NCI-H526 treated with DMSO at 0.1 percent for 48 hours (cell line): Measurements from ENCODE around the gene PRDM16.

ENCODE experiments used
- DNase-seq: peaks from one replicate; lab custom pipeline; 2025; lab: John Stamatoyannopoulos, UW

PRDM16 gene

DNA sequence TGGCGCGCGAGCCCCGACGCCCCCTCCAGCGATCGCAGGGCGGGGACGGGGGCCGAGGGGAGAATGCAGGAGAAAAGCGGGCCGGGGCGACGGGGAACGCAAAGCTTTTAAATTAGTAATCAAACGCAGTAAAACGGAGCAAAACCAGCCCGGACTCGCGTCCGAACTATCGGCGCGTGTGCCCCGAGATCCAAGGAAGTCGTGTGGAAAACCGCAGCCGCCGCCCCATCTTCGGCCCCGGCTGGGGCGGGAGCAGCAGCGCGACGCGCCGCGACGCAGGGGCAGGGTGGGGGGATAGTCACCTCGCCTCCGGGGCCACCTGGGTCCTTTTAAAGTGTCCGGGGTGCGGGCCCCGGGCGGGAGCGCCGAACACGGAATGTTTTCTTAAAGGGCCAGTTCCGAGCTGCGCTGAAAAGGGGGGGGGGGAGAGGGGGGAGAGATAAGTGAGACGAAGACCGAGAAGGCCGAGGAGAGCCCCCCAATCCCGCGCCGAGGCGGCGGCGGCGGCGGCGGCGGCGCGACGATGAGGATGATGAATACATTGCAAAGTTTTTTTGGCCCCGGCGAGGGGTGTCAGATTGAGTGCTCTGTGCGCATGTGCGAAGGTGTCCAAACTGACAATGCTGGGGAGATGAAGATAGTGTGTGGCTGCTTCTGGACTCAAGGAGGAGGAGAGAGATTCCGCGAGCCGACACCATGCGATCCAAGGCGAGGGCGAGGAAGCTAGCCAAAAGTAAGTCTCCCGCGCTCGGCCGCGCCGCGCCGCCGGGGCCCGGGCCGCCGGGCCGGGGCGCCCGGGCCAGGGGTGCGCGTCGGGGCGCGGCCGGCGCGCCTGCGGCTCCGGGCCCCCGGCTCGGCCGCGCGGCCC, at the start of gene PRDM16:
TSS of gene PRDM16 (plus strand) at position 640 of the 868 bp plus-strand sequence. CDS start at position 697, 57 bp downstream.
- DNase-seq = no peak

DNA sequence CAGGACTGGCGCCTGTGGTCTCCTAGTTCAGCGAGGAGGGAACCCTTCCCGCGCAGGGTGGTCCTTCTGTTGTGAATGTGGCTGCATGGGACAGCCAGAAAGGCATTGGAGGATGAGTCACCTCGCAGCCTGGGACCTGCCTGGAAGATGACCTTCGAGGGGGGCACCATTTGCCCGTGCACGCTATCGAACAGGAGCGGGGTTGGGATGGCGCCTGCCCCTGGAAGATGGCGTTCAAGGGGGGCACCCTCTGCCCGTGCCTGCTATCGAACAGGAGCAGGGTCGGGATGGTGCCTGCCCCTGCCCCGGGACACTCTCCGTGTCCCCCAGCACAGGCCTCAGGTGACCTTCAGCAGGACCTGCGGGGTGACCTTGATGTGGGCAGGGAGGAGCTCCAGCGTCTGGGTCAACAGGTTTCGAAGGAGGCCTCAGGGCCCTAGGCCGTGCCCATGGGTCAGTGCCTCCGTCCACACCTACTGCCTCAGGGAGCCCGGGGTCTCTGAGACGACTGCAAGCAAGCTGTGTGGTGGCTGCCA, 49.4 kb upstream of the PRDM16 start:
- DNase-seq = no peak

DNA sequence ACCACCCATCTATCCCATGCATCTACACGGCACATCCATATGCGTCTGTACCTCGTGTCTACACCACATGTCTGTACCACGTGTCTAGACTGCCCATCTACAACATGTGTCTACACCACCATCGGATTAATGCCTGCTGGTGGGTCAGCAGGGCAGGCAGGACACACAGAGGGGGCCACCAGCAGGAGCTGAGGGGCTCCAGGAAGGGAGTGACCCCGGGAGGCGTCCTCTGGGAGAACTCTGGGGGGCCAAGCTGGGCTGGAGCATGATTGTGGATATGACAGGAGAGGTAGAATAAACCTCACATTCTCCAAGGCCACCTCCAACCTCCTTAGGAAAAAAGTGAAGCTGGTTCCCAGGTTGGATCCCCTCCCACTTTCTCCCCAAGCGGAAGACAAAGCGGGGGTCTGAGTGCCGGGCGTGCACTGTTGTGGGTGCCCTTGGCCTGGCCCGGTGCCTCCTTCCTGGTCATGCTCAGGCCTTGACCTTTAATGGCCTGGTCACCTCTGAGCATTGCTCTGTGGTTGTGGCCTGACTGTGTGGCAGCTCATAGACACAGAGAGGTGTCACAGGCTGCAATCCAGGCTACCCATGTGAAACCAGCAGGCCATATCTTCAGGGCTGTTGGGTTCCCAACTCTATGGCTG, 48.6 kb upstream of the PRDM16 start:
- no peak for DNase-seq

DNA sequence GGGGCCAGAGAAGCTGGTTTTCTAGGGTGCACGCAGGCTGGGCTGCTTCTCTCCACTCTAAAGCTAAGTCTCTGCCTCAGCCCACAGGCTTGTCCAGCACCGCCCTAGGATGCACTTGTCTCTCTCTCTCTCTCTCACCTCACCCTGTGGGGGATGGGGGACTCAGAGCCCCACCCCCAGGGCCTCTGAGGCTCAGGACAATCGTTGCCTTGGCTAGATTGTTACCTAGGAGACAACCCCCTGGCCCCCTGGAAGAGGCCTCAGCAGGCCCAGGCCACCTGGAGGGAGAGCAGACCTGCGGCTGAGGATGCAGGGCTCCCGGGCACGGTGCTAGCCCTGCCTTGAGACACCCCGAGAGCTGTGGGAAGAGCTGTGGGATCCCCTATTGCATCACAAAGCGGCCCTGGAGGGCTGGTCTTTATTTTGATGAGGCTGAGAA, 47.8 kb upstream of the PRDM16 start, which contains the start of gene ACTRT2:
TSS of gene ACTRT2 (plus strand) at position 235 of the 439 bp plus-strand sequence. CDS start 220 bp downstream, outside the sequence.
- no peak for DNase-seq

DNA sequence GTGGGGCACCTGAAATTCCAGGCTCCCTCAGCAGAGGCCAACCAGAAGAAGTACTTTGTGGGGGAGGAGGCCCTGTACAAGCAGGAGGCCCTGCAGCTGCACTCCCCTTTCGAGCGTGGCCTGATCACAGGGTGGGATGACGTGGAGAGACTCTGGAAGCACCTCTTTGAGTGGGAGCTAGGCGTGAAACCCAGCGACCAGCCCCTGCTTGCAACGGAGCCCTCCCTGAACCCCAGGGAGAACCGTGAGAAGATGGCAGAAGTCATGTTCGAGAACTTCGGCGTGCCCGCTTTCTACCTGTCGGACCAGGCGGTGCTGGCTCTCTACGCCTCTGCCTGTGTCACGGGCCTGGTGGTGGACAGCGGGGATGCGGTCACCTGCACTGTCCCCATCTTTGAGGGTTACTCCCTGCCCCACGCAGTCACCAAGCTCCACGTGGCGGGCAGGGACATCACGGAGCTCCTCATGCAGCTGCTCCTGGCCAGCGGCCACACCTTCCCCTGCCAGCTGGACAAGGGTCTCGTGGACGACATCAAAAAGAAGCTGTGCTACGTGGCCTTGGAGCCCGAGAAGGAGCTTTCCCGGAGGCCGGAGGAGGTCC, 47.1 kb upstream of the PRDM16 start:
- no peak for DNase-seq

DNA sequence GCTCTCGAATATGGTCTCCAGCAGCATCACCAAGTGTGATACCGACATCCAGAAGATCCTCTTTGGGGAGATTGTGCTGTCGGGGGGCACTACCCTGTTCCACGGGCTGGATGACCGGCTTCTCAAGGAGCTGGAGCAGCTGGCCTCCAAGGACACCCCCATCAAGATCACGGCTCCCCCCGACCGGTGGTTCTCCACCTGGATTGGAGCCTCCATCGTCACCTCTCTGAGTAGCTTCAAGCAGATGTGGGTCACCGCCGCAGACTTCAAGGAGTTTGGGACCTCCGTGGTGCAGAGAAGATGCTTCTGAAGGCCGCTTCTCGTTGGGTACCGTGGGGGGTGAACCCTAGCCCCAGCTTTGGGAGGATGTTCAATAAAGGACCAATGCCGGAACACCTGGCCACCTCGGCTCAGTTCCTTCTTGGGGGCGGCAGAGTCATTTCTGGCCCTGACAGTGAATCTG, 46.5 kb upstream of the PRDM16 start:
- DNase-seq = no peak

DNA sequence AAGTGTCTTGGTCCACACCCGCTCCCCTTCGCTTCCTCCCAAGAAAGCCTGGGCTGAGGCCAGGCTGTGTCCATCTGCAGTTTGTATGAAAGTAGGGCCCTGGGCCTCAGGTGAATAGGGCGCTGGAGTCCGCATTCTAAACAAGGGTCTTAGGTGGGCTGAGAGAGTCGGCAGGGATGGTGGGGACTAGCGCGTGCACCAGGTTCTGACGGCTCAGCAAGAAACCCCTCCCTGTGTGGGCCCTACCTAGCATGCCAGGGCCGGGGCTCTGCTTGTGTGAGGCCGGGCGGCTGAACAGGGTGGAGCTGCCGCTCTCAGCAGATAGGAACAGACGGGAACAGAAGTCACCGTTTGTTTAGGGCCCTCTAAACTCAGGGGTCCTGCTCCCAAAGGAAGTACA, 46.0 kb upstream of the PRDM16 start:
- DNase-seq = no peak

DNA sequence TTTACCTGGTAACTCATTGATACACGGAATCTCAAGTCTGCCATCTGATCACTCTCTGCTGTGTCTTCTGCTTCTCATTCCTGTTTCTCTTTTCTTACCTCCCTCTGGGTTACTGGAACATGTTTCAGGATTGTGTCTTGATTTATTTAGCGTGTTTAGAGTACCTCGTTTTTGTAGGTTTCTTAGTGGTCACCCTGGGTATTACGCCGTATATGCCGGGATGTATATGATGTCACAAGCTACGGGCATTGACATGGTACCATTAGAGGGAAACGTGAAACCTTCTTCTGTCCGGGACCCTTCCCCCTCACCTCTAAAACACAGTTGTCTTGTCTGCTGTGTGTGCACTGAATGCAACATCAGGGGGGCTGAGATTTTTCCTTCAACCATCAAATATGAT, 45.0 kb upstream of the PRDM16 start:
- DNase-seq = no peak

DNA sequence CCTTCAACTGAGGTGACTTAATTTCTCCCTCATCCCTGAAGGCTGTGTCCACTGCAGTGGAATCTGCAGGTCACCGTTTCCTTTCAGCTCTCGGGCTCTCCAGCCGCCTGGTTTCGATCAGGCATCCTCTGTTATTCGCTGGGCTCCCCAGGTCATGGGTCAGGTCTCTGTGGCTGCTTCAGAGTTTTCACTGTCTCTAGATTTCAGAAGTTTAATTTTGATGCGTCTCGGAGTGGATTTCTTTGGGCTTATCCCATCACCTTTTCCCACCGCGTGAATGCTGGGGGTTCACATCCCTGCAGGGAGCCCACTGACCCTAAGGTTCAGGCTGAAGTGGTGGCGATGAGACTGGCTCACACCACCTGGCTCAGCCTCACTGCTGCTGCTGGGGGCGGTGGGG, 44.4 kb upstream of the PRDM16 start:
- no peak for DNase-seq

DNA sequence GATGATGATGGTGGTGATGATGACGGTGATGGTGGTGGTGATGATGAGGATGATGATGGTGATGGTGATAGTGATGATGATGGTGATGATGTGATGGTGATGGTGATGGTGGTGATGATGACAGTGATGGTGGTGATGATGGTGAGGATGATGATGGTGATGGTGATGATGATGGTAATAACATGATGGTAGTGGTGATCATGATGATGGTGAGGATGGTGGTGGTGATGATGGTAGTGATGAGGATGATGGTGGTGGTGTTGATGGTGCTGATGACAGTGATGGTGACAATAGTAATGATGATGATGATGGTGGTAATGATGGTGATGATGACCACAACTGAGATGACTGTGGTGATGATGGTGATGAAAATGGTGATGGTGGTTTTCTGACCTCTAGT, 42.9 kb upstream of the PRDM16 start:
- no peak for DNase-seq

DNA sequence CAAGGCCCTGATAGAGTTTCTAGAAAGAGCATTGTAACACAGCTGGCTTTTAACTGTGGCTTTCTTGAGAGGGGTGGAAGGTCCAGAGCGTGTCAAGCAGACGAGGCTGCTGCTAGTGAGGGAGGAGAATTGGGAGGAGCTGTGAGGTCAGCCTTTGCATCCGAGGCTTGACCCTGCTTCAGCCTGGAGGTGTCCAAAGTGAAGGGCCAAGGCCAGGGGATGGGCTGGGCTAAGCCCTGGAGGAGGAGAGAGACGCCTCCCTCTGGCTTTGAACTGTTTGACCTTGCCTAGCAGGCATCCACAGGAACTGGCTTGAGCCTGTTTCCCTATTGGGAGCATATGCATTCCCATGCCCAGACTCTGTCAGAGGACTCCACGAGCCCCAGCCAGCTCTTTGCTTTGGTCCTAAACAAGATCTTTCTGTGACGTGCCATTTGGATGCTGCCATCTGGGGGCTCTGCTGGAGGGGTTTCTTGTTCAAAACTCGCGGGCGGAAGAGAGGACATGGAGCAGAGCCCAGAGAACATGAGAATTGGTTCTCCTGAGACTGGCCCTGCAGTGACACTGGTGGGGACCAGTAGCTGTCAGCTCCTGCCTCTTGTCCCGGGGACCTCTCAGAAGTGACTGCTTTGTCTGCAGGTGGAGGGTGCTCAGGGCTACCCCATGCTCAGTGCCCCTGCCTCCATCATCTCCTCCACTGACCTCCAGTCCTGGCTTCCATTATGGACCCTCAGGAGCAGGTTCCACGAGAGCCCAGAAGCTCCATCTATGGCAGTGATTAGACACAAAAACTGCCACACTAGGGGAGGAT, 42.2 kb upstream of the PRDM16 start:
- no peak for DNase-seq

DNA sequence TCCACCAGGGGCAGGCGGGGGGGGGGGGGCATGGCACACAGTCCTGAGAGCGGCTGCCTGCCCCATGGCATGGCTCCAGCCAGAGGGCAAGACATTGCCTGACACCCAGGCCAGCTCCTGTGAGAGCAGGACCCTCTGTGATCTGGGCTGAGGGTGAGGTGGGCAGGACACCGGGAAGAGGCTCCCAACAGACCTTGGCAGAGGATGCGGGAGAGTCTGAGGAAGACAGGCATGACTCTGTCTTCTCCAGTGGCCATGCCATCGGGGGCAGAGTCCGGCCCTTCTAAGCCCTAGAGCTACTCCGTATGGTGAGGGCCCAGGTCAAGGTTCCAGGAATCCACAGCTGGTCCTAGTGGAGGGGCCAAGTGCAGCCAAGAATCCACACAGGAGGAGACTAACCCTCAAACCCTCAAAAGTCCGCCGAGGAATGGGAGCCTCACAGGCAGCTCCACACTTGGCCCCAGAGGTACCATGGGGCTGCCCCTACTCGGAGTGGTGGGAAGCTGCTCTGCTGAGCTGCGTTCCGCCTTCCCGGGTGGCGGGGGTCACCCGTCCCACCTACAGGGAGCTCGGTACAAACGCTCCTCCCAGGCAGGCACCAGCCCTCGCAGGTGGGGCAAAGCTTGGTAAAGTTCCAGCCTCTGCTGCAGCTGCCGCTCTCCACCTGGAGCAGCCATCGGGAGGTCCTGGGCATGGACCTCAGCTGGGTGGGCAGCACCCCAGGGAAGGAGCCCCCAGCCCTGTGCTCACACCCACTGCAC, 41.2 kb upstream of the PRDM16 start:
- no peak for DNase-seq

DNA sequence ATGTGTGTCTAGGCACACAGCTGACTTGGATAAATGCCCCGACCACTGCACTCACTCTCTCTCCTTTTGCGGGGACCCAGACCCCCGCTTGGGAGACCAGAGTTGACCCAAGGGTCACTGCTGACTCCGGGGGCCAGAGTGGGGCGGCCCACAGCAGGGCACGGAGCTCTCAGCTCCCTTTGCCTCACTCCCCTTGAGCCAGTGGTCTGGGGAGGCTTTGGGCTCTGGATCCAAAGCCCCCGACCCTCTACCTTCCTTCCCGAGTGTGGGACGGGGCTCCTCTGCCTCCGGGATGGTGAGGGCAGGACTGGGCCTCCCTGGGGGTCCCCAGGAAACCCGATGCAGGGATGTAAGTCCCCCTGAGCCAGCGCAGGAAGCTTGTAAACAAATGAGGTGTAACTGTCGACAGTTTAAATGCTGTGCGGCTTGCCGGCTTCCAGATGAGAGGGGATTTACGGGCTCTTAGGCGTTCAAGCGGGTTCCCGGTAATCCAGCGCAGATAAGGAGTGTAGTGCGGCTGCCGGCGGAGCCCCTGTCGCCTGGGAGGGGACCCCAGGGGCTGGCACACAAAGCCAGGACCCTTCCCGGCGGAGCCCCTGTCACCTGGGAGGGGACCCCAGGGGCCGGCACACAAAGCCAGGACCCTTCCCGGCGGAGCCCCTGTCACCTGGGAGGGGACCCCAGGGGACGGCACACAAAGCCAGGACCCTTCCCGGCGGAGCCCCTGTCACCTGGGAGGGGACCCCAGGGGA, 40.3 kb upstream of the PRDM16 start:
- DNase-seq = no peak

DNA sequence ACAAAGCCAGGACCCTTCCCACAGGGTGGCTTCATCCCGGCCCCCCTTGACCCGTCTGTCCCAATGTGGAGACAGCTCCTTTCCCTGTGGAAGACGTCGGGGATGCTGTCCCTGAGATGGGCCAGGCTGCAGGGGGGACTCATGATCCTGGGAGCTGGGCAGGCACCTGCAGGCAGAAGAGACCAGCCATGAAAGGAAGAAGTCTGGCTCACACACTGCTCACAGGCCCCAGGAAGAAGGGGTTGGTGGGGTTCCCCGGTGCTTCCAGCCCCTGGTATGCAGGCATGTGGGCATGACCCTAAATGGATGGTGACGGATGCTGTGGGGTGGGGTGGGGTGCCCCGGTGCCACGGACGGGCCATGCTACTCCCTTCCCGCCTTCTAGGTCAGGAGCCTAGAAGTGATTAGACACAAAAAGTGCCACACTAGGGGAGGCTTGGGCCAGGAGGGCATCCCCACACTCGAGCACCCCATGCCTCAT, 39.5 kb upstream of the PRDM16 start:
- DNase-seq = no peak

DNA sequence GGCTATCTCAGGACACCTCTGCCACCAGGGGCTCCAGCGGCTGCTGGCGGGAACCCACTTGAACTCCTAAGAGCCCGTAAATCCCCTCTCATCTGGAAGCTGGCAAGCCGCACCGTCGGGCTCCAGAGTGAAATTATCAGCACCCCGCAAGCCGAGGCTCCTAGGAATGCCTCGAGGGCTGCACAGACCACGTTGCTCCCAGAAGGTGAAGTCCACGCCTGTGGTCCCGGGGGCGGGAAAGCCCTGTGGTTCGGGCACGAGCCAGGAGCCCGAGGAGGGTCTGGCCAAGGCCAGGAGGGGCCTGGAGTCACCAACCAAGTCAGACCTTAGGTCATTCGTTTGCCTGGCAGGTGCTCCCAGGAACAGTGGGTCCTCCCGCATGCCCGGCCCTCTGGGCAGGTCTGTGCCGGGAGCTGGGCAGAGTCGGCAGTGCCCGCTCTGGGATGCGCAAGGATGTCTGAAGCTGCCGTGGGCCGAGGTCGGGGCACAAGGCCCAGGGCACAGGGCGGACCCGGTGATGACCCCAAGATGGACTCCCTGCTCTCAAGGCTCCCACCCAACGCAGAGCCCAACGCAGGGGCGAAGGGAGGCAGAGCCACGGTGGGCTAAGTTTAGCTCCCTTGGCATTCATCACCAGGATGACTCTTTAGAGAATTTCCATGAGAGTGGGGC, 38.9 kb upstream of the PRDM16 start:
- DNase-seq = no peak

DNA sequence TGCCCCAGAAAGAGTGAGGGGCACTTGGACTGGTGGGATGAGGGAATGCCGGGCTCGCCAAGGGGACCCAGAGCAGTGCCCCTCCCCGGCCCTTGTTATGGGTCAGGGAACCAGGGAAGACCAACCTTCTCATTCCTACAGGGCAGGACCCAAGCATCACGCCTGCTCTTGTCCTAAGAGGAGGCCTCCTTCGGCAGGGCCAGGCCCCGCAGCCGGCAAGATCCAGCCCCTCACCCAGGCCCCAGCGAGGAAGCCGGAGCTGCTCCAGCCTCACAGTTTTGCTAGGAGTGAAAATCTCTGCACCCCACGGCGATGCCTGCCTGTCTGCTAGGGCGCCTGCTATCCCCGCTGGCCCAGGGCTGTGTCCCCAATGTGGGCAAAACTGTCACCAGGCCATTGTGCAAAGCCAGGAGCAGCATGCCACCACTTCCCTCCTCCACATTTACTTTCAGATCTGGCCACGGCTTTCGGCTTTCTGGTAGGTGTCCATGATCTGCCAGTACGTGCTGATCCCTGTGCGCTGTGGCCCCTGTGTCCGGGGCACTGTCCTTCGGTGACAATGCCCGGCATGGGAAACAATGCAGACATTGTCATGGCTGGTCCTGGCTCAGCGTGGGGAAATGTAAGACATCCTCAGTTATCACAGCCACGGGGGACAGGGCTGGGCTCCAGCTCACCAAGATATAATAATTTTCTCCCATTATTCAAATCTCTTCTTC, 38.2 kb upstream of the PRDM16 start:
- DNase-seq = no peak

DNA sequence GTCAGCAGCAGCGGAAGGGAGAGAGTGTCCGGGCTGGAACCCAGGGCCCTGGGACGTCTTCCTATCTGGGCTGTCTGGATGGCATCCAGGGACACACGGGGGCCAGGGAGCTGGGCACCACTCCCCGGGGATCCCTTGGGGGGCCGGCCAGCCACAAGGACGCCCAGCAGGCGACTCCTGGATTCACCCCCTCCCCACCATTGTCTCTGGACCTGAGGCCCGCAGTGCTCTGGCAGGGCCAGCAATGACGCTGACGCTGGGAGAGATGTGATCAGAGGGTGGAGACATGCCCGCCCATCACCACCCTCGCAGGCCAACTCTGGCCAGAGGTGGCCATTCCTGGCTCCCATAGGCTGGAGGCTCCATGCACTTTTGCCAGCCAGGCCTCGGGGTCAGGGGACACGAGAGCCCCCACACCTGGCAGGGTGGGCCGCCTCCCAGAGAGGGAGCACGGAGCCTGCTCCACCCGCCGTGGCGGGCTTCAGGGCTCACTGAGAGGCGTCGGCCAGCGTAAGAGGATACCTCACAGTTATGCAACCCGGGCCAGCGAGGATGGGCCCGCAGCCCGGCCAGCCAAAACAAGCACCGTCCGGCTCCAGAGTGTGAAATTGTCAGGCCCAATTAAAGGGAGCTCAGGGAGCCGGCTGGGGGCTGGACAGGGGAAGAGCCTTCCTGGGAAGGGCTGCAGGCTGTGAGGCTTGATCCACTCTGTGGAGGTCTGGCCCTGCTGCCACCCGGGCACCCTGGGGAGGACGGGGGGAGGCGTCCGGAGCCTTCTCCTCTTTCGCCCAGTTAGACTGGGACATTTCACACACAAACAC, 37.4 kb upstream of the PRDM16 start:
- no peak for DNase-seq
